Ectodermal cell (in vitro differentiated cells): ENCODE measurements around the gene MAP7.

Experiments
- H3K27ac ChIP-seq: 2 replicates; pipeline ENCODE4 v1.7.0; 2013; ENCODE audit warnings: mild to moderate bottlenecking, low read depth, low read length; ENCODE audit not compliant: insufficient read depth, poor library complexity, severe bottlenecking
- H3K27me3 ChIP-seq: 2 replicates; pipeline ENCODE4 v1.7.0; 2013; ENCODE audit warnings: mild to moderate bottlenecking, low read length; ENCODE audit not compliant: insufficient read depth, control insufficient read depth, poor library complexity, severe bottlenecking
- H3K36me3 ChIP-seq: one replicate; pipeline ENCODE4 v1.7.0; 2013; ENCODE audit warnings: low read length; ENCODE audit not compliant: control insufficient read depth, insufficient read depth
- H3K4me1 ChIP-seq: one replicate; pipeline ENCODE4 v1.7.0; 2013; ENCODE audit warnings: low read length; ENCODE audit not compliant: control insufficient read depth, insufficient read depth
- H3K4me3 ChIP-seq: 2 replicates; pipeline ENCODE4 v1.7.0; 2013; ENCODE audit warnings: low read depth, low read length, control low read depth; ENCODE audit not compliant: insufficient read depth
- H3K9me3 ChIP-seq: 2 replicates; pipeline ENCODE4 v1.7.0; 2013; ENCODE audit warnings: mild to moderate bottlenecking, low read length, moderate library complexity; ENCODE audit not compliant: control insufficient read depth
- WGBS, 2 experiments: methylation state at CpG; one replicate each; pipeline ENCODE4 v1.1.7; 2013; ENCODE audit warnings: missing lambda C conversion rate in 2 of 2; 5-methylcytosine and 5-hydroxymethylcytosine counted together

The MAP7 gene

GRCh38 chr6:136547871-136548270 is 2.4 kb downstream of the MAP7 start:
- Histone ChIP-seq H3K4me1 (no peaks in the 10 kb centered on the region), H3K36me3 (no peaks in the 10 kb centered on the region), H3K27me3 (peaks cover 50% of the 10 kb centered on the region), H3K4me3 (no peak overlapping the region), H3K9me3 (no peaks in the 10 kb centered on the region), H3K27ac (no peak overlapping the region)
- no CpG with 5 or more reads among the region's 1 CpG for WGBS, 2 experiments

- no peaks in the 10 kb centered on the region for H3K4me1 ChIP-seq
- H3K4me3 ChIP-seq, result no peak overlapping the region
- H3K9me3 ChIP-seq, result no peaks in the 10 kb centered on the region
- H3K27me3 ChIP-seq, result peaks cover 44% of the 10 kb centered on the region
- WGBS, 2 experiments, result 35 to 39% methylated on average over 2 to 3 of the region's 4 CpGs
- no peak overlapping the region for H3K27ac ChIP-seq
- H3K36me3 ChIP-seq, result no peaks in the 10 kb centered on the region
Observed at GRCh38 chr6:136547336-136547735, 2.9 kb downstream of the MAP7 start.

- WGBS, 2 experiments, result 91 to 94% methylated on average over 1 of the region's 1 CpG
- H3K27ac ChIP-seq, result no peak overlapping the region
- no peaks in the 10 kb centered on the region for H3K9me3 ChIP-seq
- H3K4me3 ChIP-seq, result no peak overlapping the region
- H3K4me1 ChIP-seq, result no peaks in the 10 kb centered on the region
- peaks cover 34% of the 10 kb centered on the region for H3K27me3 ChIP-seq
- H3K36me3 ChIP-seq, result no peaks in the 10 kb centered on the region
Observed at GRCh38 chr6:136546331-136546730, 3.9 kb downstream of the MAP7 start.

GRCh38 chr6:136544326-136544725 is 5.9 kb downstream of the MAP7 start:
- peaks cover 14% of the 10 kb centered on the region for H3K27me3 ChIP-seq
- H3K36me3 ChIP-seq, result no peaks in the 10 kb centered on the region
- no peak overlapping the region for H3K27ac ChIP-seq
- H3K4me1 ChIP-seq, result peaks cover 4% of the 10 kb centered on the region
- H3K9me3 ChIP-seq, result no peaks in the 10 kb centered on the region
- WGBS, 2 experiments, result 50 to 58% methylated on average over 1 of the region's 1 CpG
- H3K4me3 ChIP-seq, result no peak overlapping the region

GRCh38 chr6:136541395-136541794 is 8.8 kb downstream of the MAP7 start:
- Histone ChIP-seq H3K9me3 (no peaks in the 10 kb centered on the region), H3K27ac (no peak overlapping the region)
- 82 to 92% methylated on average over 2 of the region's 2 CpGs for WGBS, 2 experiments

GRCh38 chr6:136539967-136540652 is 10.1 kb downstream of the MAP7 start:
- no peak overlapping the region for H3K4me3 ChIP-seq
- H3K36me3 ChIP-seq, result no peaks in the 10 kb centered on the region
- WGBS, 2 experiments, result 65% methylated on average over 6 of the region's 6 CpGs
- no peaks in the 10 kb centered on the region for H3K9me3 ChIP-seq
- H3K27ac ChIP-seq, result no peak overlapping the region
- peaks cover 4% of the 10 kb centered on the region for H3K4me1 ChIP-seq
- H3K27me3 ChIP-seq, result no peaks in the 10 kb centered on the region

More at GRCh38 chr6:136541395-136541794, 8.8 kb downstream of the MAP7 start:
- no peak overlapping the region for H3K4me3 ChIP-seq
- no peaks in the 10 kb centered on the region for H3K36me3 ChIP-seq
- peaks cover 4% of the 10 kb centered on the region for H3K4me1 ChIP-seq
- no peaks in the 10 kb centered on the region for H3K27me3 ChIP-seq

- 92 to 93% methylated on average over 4 of the region's 4 CpGs for WGBS, 2 experiments
- H3K27ac ChIP-seq, result no peak overlapping the region
- no peaks in the 10 kb centered on the region for H3K27me3 ChIP-seq
- no peaks in the 10 kb centered on the region for H3K36me3 ChIP-seq
- peaks cover 4% of the 10 kb centered on the region for H3K4me1 ChIP-seq
- H3K4me3 ChIP-seq, result no peak overlapping the region
- H3K9me3 ChIP-seq, result no peaks in the 10 kb centered on the region
Observed at GRCh38 chr6:136538836-136539235, 11.4 kb downstream of the MAP7 start.

DNA sequence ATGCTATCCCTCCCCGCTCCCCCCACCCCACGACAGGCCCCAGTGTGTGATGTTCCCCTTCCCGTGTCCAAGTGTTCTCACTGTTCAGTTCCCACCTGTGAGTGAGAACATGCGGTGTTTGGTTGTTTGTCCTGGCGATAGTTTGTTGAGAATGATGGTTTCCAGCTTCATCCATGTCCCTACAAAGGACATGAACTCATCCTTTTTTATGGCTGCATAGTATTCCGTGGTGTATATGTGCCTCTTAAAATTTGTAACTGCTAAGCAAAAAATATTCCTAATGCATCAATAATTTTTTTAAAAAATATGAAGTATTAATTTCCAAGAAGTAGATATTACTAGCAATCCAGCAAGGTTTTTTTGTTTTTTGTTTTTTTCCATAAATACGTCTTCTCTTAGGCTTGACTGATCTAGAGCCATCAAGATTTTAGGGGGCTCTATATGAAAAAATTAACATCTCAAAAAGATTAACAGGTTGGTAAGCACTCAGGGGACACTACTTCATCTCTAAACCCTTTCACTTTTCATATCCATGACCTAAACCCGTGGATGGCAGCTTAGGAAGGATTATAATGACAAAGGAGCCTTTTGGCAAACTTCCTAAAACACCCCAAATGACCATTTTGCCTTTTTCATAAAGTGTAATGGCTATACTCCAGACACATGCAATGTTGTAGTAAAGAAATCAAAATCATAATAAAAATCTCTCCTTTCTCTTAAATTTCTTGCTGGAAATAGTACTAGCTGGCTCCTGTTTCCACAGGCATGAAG is 14.2 kb downstream of the MAP7 start:
- Histone ChIP-seq H3K4me1 (peaks cover 4% of the 10 kb centered on the region), H3K27ac (no peak overlapping the region), H3K27me3 (no peaks in the 10 kb centered on the region), H3K9me3 (no peaks in the 10 kb centered on the region), H3K36me3 (no peaks in the 10 kb centered on the region), H3K4me3 (no peak overlapping the region)
- WGBS, 2 experiments, result 89 to 90% methylated on average over 4 to 8 of the region's 8 CpGs

DNA sequence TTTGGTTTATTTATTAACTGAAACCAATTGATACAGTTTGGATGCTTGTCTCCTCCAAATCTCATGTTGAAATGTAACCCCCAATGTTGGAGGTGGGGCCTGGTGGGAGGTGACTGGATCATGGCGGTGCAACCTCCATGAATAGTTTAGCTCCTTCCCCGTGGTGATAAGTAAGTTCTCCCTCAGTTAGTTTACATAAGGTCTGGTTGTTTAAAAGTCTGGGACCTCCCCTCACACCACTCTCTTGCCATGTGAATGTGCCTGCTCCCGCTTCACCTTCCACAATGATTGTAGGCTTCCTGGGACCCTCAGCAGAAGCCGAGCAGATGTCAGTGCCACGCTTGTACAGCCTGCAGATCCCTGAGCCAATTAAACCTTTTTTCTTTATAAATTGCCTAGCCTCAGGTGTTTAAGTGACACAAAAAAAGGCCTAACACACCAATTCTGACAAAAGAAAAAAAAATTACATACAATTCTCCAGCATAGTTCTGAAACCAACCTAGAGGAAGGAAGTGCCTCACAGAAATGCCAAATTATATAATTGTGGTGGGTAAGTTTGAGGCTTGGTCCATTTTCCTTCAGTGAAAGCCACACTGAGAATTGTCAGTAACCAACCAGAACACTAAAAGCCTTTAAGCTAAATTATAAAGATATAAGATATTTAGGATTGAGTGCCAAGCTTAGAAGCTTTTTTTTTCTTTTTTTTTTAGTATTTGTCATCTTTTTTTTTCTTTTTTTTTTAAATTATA is 15.0 kb downstream of the MAP7 start:
- 45 to 53% methylated on average over 5 of the region's 5 CpGs for WGBS, 2 experiments
- Histone ChIP-seq H3K27ac (no peak overlapping the region), H3K9me3 (no peaks in the 10 kb centered on the region), H3K4me3 (no peak overlapping the region), H3K36me3 (no peaks in the 10 kb centered on the region), H3K4me1 (peaks cover 4% of the 10 kb centered on the region), H3K27me3 (peaks cover 4% of the 10 kb centered on the region)

DNA sequence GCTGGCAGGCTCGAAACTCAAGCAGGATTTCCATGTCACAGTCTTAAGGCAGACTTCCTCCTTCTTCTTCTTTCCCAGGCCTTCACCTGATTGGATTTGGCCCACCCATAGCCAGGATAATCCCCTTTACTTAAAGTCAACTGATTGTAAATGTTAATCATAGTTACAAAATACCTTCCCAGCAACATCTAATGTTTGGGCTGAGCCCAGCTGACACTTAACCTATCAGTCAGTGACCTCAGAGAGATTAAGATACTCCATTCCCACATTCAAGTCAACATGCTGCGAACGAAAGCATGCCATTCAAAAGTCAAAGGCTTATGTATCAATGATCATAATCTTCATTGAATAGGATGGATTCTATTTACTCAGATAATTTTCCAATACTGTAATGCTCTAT is 16.0 kb downstream of the MAP7 start:
- no peaks in the 10 kb centered on the region for H3K36me3 ChIP-seq
- 92 to 96% methylated on average over 3 of the region's 3 CpGs for WGBS, 2 experiments
- H3K4me1 ChIP-seq, result no peaks in the 10 kb centered on the region
- no peak overlapping the region for H3K27ac ChIP-seq
- no peaks in the 10 kb centered on the region for H3K9me3 ChIP-seq
- peaks cover 4% of the 10 kb centered on the region for H3K27me3 ChIP-seq
- H3K4me3 ChIP-seq, result no peak overlapping the region
